ENCODE measurements around the gene AEBP2.

DNA sequence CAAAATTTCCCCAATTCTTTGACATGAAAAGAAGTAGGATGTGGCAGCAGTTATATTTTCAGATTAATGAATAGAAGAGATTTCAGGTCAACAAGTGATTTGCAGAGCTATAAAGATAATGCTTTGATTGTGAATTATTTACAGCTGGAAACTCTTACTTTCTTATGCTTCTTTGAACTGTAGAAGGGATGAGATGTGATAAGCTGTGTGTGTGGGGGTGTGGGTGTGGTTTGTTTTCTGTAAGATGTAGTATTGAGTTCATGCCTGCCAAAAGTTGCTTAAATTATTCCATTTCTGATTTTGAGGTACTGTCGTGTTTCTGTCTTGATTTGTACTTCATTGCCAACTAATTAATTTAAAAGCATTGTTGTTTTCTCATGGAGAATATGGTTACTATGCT, 22.7 kb downstream of the AEBP2 start:
- TF ChIP-seq CTCF (IDR thresholded peaks at IDR 0.05 in 4 of 5, conservative IDR thresholded peaks at IDR 0.05 in 1 of 5) (no peak), POLR2A (IDR thresholded peaks at IDR 0.05) (no peak)

Data from gastrocnemius medialis (tissue), 4 donors.